T-helper 17 cell (primary cell): ENCODE measurements around the gene MAP4K4. TPM values are rescaled to one million over a fixed set of nuclear protein-coding genes. Genes with fewer than 3 reads are reported as not detected.

Experiments used
- ATAC-seq: fragments of 150-1000 bp; cut with Tn5 transposase; 2 replicates; pipeline ENCODE4 v1.10.0; 2021; ENCODE audit warnings: mild to moderate bottlenecking, moderate library complexity
- DNase-seq, 3 donors: peaks; one replicate each; pipeline versions ENCODE4 v3.0.0 to v3.0.0-alpha.2; 2020 to 2021
- H3K9me3 ChIP-seq: one replicate; pipeline ENCODE4 v1.7.0; 2013; ENCODE audit warnings: low read length, mild to moderate bottlenecking; ENCODE audit not compliant: control insufficient read depth, poor library complexity, severe bottlenecking
- H3K27ac Mint-ChIP-seq: one replicate; pipeline ENCODE4 v1.8.0; 2022; ENCODE audit warnings: mild to moderate bottlenecking, moderate library complexity, mixed read lengths
- H3K27me3 Mint-ChIP-seq: one replicate; pipeline ENCODE4 v1.8.0; 2022; ENCODE audit warnings: mixed read lengths
- H3K36me3 Mint-ChIP-seq: one replicate; pipeline ENCODE4 v1.8.0; 2022; ENCODE audit warnings: low read depth, mixed read lengths
- H3K4me1 Mint-ChIP-seq: one replicate; pipeline ENCODE4 v1.8.0; 2022; ENCODE audit warnings: mild to moderate bottlenecking, mixed read lengths
- H3K4me3 Mint-ChIP-seq: one replicate; pipeline ENCODE4 v1.8.0; 2022; ENCODE audit warnings: mild to moderate bottlenecking, moderate library complexity, mixed read lengths
- total RNA-seq, 4 donors: library from RNA in 2 of 4; stranded (reverse) in 2 of 4; gene quantifications; one replicate each; pipeline ENCODE4 v1.2.3 and lab custom pipeline; 2022 to 2026

Gene MAP4K4
- total RNA-seq, 2 donors from 2014 or later: 98.1 to 102 TPM

DNA sequence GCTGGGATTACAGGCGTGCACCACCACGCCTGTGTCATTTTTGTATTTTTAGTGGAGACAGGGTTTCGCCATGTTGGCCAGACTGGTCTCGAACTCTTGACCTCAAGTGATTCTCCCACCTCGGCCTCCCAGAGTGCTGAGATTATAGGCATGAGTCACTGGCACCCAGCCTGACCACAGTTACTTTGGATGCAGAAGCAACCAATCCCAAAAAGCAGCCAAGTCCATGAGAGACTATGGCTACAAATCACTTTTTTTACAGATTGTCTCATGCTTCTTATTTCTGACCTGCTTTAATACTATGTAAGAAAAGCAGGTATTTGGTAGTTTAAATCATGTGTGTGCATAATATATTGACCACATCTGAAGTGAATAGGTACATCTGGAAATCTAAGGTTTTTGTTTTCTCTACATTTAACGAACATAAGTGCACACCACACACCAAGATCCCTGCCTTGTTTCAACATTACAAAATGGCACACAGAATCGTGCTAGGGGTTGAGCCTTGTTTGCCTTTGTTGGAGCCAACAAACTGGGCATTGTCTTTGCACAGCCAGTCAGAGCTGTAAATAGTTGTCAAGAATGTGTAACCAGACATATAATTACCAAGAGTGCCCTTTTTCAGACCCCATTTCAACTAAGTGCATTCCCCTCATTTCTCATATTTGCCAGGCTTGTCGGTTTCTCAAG, 18.3 kb upstream of the MAP4K4 start:
- ATAC-seq: no peak
- no peak overlapping the region for H3K27ac Mint-ChIP-seq

DNA sequence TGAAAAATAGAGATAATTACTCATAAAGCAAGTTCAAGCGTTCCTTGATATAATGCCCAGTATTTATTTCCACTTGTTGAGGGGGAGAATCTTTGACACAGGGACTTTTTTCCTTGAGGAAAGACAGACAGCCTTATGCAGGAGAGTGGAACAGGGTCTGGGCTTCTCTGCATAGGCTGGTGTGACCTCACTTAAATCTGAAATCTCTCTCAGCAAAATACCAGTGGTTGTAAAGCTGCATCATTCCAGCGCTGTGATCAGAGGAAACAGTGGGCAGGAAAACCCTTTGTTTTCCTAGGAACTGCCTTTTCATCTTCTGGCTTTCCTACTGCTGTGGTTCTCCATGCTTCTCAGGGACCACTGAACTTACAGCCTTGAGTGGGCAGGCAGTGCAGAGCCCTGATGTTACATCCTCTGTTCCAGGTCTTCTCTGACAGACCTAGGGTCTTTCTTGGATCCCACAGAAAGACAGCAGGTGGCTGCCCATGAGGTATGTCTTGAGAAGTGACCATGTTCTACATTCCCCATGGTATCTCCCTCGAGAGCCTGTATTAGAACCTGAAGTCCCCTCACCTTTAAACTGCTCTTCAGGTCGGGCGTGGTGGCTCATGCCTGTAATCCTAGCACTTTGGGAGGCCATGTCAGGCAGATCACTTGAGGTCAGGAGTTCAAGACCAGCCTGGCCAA, 17.6 kb upstream of the MAP4K4 start:
- Mint-ChIP-seq H3K4me1 (no peaks in the 10 kb centered on the region), H3K36me3 (no peaks in the 10 kb centered on the region), H3K4me3 (no peak overlapping the region), H3K27me3 (no peaks in the 10 kb centered on the region), H3K27ac (no peak overlapping the region)
- DNase-seq (no peak), ATAC-seq (no peak)
- H3K9me3 ChIP-seq: no peaks in the 10 kb centered on the region

More for the DNA sequence above, 18.3 kb upstream of the MAP4K4 start:
- H3K4me3 Mint-ChIP-seq: no peak overlapping the region
- no peak for DNase-seq
- no peaks in the 10 kb centered on the region for H3K4me1 Mint-ChIP-seq
- no peaks in the 10 kb centered on the region for H3K27me3 Mint-ChIP-seq
- H3K9me3 ChIP-seq: no peaks in the 10 kb centered on the region
- no peaks in the 10 kb centered on the region for H3K36me3 Mint-ChIP-seq

DNA sequence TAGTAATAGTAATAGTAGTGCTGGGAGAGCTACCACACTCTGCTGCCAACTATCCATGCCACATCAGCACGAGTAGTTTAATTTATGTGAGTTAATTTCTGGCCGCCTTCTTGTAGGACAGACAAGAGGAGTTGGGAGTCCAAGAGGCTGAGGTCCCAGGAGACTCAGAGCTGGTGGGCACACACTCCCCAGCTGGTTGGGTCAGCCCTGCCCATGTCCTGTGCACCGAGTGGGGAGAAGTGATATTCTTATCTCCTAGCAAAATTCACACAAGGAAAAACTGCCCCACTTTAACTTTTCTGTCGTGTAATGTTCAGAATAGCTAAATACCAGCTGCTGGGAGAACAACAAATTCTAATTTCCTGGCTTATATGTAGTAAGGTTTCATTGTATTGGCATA, 15.2 kb upstream of the MAP4K4 start:
- Mint-ChIP-seq H3K4me3 (no peak overlapping the region), H3K27ac (no peak overlapping the region), H3K4me1 (no peaks in the 10 kb centered on the region), H3K36me3 (no peaks in the 10 kb centered on the region), H3K27me3 (no peaks in the 10 kb centered on the region)
- no peak for ATAC-seq
- H3K9me3 ChIP-seq: no peaks in the 10 kb centered on the region
- DNase-seq: no peak

DNA sequence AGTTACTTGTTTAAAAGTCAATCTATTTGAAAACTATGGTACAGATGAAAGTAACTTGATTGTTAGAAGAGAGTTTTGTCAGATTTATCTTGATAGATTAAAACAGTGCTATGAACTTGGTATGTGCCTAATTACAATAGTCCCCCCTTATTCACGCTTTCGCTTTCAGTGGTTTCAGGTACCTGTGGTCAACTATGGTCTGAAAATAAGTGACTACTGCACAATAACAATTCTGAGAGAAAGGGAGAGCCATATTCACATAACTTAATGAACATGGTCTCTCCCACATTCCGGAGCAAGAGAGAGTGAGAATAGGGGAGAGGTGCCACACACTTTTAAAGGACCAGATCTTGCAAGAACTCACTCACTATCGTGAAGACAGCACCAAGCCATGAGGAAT, 13.2 kb upstream of the MAP4K4 start:
- no peaks in the 10 kb centered on the region for H3K4me1 Mint-ChIP-seq
- H3K9me3 ChIP-seq: no peaks in the 10 kb centered on the region
- H3K27ac Mint-ChIP-seq: no peak overlapping the region
- no peak for DNase-seq
- H3K27me3 Mint-ChIP-seq: no peaks in the 10 kb centered on the region
- no peak overlapping the region for H3K4me3 Mint-ChIP-seq
- H3K36me3 Mint-ChIP-seq: no peaks in the 10 kb centered on the region
- ATAC-seq: no peak

GRCh38 chr2:101688261-101688660, 9.2 kb upstream of the MAP4K4 start:
- Mint-ChIP-seq H3K27me3 (no peaks in the 10 kb centered on the region), H3K4me3 (no peak overlapping the region), H3K27ac (no peak overlapping the region), H3K4me1 (peaks cover 19% of the 10 kb centered on the region), H3K36me3 (no peaks in the 10 kb centered on the region)
- ATAC-seq (no peak), DNase-seq (no peak)
- no peaks in the 10 kb centered on the region for H3K9me3 ChIP-seq

GRCh38 chr2:101689114-101689825, 8.2 kb upstream of the MAP4K4 start:
- H3K9me3 ChIP-seq: no peaks in the 10 kb centered on the region
- no peak for ATAC-seq
- DNase-seq: no peak
- H3K4me1 Mint-ChIP-seq: peaks cover 19% of the 10 kb centered on the region
- no peak overlapping the region for H3K4me3 Mint-ChIP-seq
- no peak overlapping the region for H3K27ac Mint-ChIP-seq
- H3K36me3 Mint-ChIP-seq: no peaks in the 10 kb centered on the region
- H3K27me3 Mint-ChIP-seq: no peaks in the 10 kb centered on the region

- Mint-ChIP-seq H3K4me1 (peaks cover 19% of the 10 kb centered on the region), H3K36me3 (no peaks in the 10 kb centered on the region), H3K4me3 (no peak overlapping the region), H3K27me3 (no peaks in the 10 kb centered on the region), H3K27ac (no peak overlapping the region)
- no peaks in the 10 kb centered on the region for H3K9me3 ChIP-seq
- DNase-seq (no peak), ATAC-seq (no peak)
Measured at GRCh38 chr2:101690547-101691152, 6.9 kb upstream of the MAP4K4 start.

GRCh38 chr2:101692041-101692440, 5.5 kb upstream of the MAP4K4 start:
- Mint-ChIP-seq H3K27me3 (no peaks in the 10 kb centered on the region), H3K36me3 (no peaks in the 10 kb centered on the region), H3K4me1 (peaks cover 23% of the 10 kb centered on the region), H3K27ac (peak overlapping the region; percentile 77), H3K4me3 (no peak overlapping the region)
- H3K9me3 ChIP-seq: no peaks in the 10 kb centered on the region
- ATAC-seq (no peak), DNase-seq (no peak)

DNA sequence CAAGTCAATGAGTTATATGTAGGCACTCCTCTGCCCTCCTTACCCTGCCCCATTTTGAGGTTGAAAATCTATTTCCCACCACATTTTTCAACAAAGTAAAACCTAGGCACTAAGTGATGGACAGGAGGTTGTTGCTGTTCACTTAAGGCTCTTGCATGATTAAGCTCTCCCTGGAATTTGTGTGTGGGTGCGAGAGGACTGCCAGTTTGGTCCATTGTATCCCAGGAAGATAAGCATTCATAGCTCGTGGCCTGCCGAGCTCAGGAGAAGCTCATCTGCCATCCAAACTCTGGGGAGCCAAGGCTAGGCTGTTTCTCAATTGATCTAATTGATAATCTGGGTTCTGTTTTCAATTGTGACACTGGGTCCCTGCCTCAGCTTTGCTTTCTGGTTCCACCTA, 4.7 kb upstream of the MAP4K4 start:
- DNase-seq (no peak), ATAC-seq (no peak)
- no peak overlapping the region for H3K4me3 Mint-ChIP-seq
- peak overlapping the region; percentile 59 for H3K27ac Mint-ChIP-seq
- peaks cover 23% of the 10 kb centered on the region for H3K4me1 Mint-ChIP-seq
- no peaks in the 10 kb centered on the region for H3K27me3 Mint-ChIP-seq
- no peaks in the 10 kb centered on the region for H3K36me3 Mint-ChIP-seq
- no peaks in the 10 kb centered on the region for H3K9me3 ChIP-seq

- DNase-seq (no peak), ATAC-seq (no peak)
- H3K9me3 ChIP-seq: no peaks in the 10 kb centered on the region
- Mint-ChIP-seq H3K27me3 (no peaks in the 10 kb centered on the region), H3K36me3 (no peaks in the 10 kb centered on the region), H3K4me1 (peaks cover 23% of the 10 kb centered on the region), H3K4me3 (no peak overlapping the region), H3K27ac (no peak overlapping the region)
Measured at GRCh38 chr2:101693991-101694588, 3.4 kb upstream of the MAP4K4 start.

DNA sequence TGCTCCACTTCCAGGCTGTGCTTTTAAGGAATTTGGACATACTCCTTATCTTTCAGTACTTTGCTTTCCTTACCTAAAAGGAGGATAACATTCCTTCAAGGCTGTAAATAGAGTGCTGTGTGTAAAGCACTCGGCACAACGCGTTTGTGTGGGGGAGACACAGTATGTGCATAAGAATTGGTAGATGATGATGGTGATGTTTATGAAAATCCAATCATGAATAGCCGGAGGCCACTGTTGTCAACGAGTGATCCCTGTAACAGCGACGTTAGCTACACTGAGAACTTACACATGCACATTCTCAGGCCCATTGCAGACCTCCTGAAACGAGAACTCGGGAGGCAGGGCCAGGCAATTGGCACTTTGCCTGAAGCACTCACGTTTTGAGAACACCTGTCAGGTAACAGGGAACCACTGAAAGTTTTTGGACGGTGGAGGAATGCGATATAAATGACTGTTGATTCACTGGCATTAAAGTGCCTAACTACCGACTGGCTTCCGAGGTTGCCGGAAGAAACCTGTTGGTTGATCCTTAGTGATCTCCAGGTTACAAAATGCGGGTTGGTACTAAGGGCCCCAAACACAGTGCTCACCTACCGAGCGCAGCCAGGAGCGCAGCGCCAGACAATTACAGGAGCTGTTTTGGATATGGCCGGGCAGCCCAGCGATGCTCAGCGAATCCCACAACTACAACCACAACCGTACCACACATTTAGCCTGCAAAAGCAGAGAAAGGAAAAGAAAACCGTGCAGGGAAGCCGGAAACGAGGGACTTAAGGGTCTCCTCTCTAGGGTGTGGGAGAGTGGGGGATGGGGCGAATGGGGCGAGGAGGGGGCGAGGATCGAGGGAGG, 1.0 kb upstream of the MAP4K4 start:
- H3K9me3 ChIP-seq: no peaks in the 10 kb centered on the region
- peak; percentile 5 for ATAC-seq
- peaks cover 23% of the 10 kb centered on the region for H3K4me1 Mint-ChIP-seq
- peaks cover 4% of the 10 kb centered on the region for H3K36me3 Mint-ChIP-seq
- DNase-seq: no peak
- peak overlapping the region; percentile 93 for H3K27ac Mint-ChIP-seq
- H3K27me3 Mint-ChIP-seq: no peaks in the 10 kb centered on the region
- H3K4me3 Mint-ChIP-seq: peak overlapping the region; percentile 95

DNA sequence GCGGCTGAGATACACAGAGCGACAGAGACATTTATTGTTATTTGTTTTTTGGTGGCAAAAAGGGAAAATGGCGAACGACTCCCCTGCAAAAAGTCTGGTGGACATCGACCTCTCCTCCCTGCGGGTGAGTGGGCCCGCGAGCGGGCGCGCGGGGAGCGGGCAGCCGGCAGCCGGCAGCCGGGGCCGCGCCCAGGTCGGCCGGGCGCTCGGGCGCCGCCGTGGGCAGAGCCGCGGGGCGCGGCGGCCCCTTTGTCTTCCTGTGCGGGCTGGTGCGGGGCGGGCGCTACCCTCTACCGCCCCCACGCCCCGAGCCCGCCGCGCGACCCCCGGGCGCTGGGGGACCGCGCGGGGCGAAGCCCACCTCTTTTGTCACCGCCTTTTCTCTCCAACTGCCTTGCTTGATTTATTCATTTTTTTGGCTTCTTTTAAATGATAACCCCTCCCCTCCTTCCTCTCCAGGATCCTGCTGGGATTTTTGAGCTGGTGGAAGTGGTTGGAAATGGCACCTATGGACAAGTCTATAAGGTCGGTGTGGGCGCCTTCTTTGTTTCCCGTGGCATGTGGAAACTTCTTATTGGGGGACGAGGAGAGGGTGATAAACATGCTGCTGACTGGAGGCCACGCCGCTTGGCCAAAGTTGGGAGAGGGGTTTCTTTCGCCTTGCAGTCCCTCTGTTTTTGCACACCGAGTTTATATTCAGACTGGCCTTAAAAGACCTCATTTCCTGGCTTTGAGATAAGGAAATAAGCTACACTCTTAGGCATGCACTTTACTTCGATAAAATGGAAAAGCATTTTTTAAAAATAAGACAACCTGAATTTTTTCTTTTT, 722 bp downstream of the MAP4K4 start:
- ATAC-seq (peak; percentile 20), DNase-seq (peak in 2 of 3 donors; percentile 11 to 29)
- Mint-ChIP-seq H3K36me3 (peaks cover 4% of the 10 kb centered on the region), H3K4me1 (peaks cover 21% of the 10 kb centered on the region), H3K4me3 (peak overlapping the region; percentile 95), H3K27ac (no peak overlapping the region), H3K27me3 (no peaks in the 10 kb centered on the region)
- H3K9me3 ChIP-seq: no peaks in the 10 kb centered on the region
